Esophagus (tissue), 2 donors: ENCODE data around the gene MSANTD1. TPM values are rescaled to one million over a fixed set of nuclear protein-coding genes. Genes with fewer than 3 reads are reported as not detected.

Source experiments
- H3K27ac ChIP-seq, 2 donors: one replicate each; pipeline ENCODE4 v1.5.1; 2013; ENCODE audit warnings: low read depth in 2 of 2, mild to moderate bottlenecking in 2 of 2, inconsistent platforms in 1 of 2, low read length in 1 of 2, moderate library complexity in 1 of 2
- H3K27me3 ChIP-seq, 2 donors: one replicate each; pipeline ENCODE4 v1.6.1; 2013; ENCODE audit warnings: low read length in 2 of 2, control low read depth in 1 of 2, mild to moderate bottlenecking in 1 of 2; ENCODE audit not compliant: insufficient read depth in 2 of 2, control insufficient read depth in 1 of 2
- H3K36me3 ChIP-seq, 2 donors: one replicate each; pipeline ENCODE4 v1.6.1; 2013; ENCODE audit warnings: low read length in 1 of 2; ENCODE audit not compliant: control insufficient read depth in 2 of 2, insufficient read depth in 2 of 2
- H3K4me1 ChIP-seq, 2 donors: one replicate each; pipeline ENCODE4 v1.6.1; 2013; ENCODE audit warnings: low read length in 1 of 2; ENCODE audit not compliant: control insufficient read depth in 2 of 2, insufficient read depth in 2 of 2
- H3K4me3 ChIP-seq, 2 donors: one replicate each; pipeline ENCODE4 v1.5.1; 2013; ENCODE audit warnings: low read length in 2 of 2, mild to moderate bottlenecking in 2 of 2, low read depth in 1 of 2, moderate library complexity in 1 of 2
- H3K9me3 ChIP-seq, 2 donors: one replicate each; pipeline ENCODE4 v1.6.1; 2013; ENCODE audit warnings: mild to moderate bottlenecking in 2 of 2, low read depth in 1 of 2, low read length in 1 of 2, moderate library complexity in 1 of 2; ENCODE audit not compliant: control insufficient read depth in 2 of 2, insufficient read depth in 1 of 2
- WGBS, 2 donors: extraction: QIAGEN DNeasy Blood & Tissue Kit; methylation state at CpG; one replicate each; pipeline ENCODE4 v1.1.7; 2013; 5-methylcytosine and 5-hydroxymethylcytosine counted together
- polyA plus RNA-seq, 2 donors: library from polyadenylated mRNA; stranded (reverse); fragments of 200-250 nt; gene quantifications; one replicate each; pipeline ENCODE4 v1.2.3, GENCODE V29; 2013
- donor health status: healthy with polysubstance abuse.
- donor health status: Bipolar disorder and iron deficiency.

The MSANTD1 gene
- polyA plus RNA-seq, 2 donors: 0.16 to 0.61 TPM

DNA sequence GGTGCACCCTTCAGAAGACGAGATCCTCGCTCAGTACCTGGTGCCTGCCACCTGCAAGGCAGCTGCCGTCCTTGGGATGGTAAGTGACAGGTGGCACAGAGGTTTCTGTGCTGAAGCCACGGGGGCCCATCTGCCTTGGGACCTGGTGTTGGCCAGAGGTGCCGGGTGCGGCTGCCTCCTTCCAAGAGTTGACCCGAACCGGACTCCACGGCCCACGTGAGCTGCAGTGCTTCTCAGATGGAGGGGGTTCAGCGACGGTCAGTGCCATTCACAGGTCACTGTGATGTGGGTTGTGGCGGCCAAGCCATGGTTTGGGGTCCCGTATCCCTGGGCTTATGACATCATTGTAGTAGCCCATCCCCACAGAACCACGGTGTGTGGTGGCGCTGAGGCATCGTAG lies 19.0 kb upstream of the MSANTD1 start:
- WGBS, 2 donors: 95 to 96% methylated on average over 17 of the region's 17 CpGs
- no peak overlapping the region for H3K4me3 ChIP-seq
- no peaks in the 10 kb centered on the region for H3K4me1 ChIP-seq
- H3K27me3 ChIP-seq: no peaks in the 10 kb centered on the region
- no peak overlapping the region for H3K27ac ChIP-seq
- peaks cover 37 to 73% of the 10 kb centered on the region in 2 donors for H3K36me3 ChIP-seq
- H3K9me3 ChIP-seq: peaks cover 0 to 9% of the 10 kb centered on the region in 2 donors

DNA sequence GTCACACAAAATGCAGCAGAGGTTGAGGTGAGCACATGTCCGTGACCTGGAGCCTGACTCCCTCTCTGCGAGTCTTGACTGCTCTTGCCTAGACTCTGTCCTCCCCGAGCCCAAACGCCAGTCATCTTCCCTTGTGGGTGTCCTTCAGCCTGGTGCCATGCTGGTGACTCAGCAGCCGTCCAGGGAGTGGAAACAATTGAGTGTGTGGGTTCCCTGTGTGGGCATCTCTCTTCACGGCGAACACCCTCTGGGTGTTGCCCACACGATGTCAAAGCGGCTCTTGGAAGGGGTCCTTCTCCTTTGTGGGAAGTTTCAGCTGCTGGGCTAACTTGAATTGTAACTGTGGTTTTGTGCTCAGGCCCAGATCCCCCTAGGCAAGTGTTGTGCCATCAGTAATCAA lies 17.5 kb upstream of the MSANTD1 start:
- Histone ChIP-seq H3K27me3 (no peaks in the 10 kb centered on the region), H3K9me3 (peaks cover 0 to 9% of the 10 kb centered on the region in 2 donors), H3K4me1 (no peaks in the 10 kb centered on the region), H3K27ac (no peak overlapping the region), H3K4me3 (no peak overlapping the region), H3K36me3 (peaks cover 32 to 79% of the 10 kb centered on the region in 2 donors)
- 78 to 83% methylated on average over 9 of the region's 9 CpGs for WGBS, 2 donors

DNA sequence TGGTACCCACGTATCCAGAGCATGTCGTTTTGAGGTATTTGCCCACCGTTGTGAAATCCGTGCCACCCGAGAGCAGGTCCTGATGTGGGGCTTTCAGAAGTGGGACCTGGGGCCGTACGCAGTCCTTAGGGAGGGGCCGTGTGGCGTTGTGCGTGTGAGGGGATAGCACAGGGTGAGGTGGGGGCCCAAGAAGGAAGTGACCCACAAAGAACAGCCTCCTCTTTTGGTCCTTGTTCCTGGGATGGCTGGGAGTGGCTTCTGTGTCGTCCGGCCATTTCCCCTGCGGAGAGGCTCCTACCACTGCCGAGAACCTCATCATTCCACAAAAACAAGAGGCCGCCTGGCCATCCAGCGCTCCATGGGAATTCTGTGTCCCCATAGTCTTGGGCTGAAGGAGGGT lies 17.0 kb upstream of the MSANTD1 start:
- WGBS, 2 donors: 95% methylated on average over 16 of the region's 16 CpGs
- no peak overlapping the region for H3K27ac ChIP-seq
- no peak overlapping the region for H3K4me3 ChIP-seq
- H3K27me3 ChIP-seq: no peaks in the 10 kb centered on the region
- H3K9me3 ChIP-seq: peaks cover 0 to 9% of the 10 kb centered on the region in 2 donors
- H3K36me3 ChIP-seq: peaks cover 32 to 82% of the 10 kb centered on the region in 2 donors
- H3K4me1 ChIP-seq: no peaks in the 10 kb centered on the region

GRCh38 chr4:3232871-3233271 lies 16.1 kb upstream of the MSANTD1 start:
- 88 to 94% methylated on average over 15 of the region's 15 CpGs for WGBS, 2 donors
- Histone ChIP-seq H3K27me3 (no peaks in the 10 kb centered on the region), H3K4me1 (no peaks in the 10 kb centered on the region), H3K9me3 (peaks cover 0 to 9% of the 10 kb centered on the region in 2 donors), H3K27ac (no peak overlapping the region), H3K36me3 (peaks cover 32 to 84% of the 10 kb centered on the region in 2 donors), H3K4me3 (no peak overlapping the region)

DNA sequence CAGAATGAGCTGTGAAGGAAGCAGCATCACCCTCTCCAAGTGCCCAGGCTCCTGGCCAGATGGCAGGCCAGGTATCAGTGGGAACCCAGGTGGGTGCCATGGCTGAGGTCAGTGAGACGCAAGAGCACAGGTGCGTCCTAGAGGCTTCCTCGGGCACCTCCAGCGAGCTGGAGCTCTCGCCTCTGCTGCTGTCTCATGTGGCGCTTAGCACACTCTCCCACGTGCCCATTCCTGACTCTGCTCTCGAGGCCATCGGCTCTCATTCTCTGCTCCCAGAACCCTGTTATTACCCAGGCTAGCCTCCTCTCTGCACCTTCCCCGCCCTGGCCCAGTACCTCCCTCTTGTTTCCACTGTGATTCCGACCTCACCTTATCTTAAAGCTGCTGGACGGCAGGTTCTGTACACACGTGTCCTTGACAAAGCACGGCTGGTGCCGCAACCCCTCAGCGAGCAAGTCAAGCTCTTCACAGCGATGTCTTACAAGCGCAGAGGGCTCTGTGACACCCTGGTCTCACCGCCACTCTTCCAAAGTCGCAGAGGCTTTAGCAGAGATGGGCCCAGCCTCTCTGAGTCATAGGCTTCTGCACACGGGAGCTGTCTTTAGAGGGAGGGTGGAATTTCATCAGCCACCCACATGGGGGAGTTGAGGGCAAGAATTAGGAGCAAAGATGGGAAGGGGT lies 15.4 kb upstream of the MSANTD1 start:
- no peaks in the 10 kb centered on the region for H3K4me1 ChIP-seq
- H3K36me3 ChIP-seq: peaks cover 32 to 78% of the 10 kb centered on the region in 2 donors
- H3K27ac ChIP-seq: no peak overlapping the region
- peaks cover 0 to 9% of the 10 kb centered on the region in 2 donors for H3K9me3 ChIP-seq
- H3K4me3 ChIP-seq: no peak overlapping the region
- no peaks in the 10 kb centered on the region for H3K27me3 ChIP-seq
- WGBS, 2 donors: 81 to 89% methylated on average over 19 to 21 of the region's 21 CpGs

- Histone ChIP-seq H3K36me3 (peaks cover 28 to 77% of the 10 kb centered on the region in 2 donors), H3K27ac (no peak overlapping the region), H3K4me1 (no peaks in the 10 kb centered on the region), H3K9me3 (peaks cover 0 to 3% of the 10 kb centered on the region in 2 donors), H3K4me3 (no peak overlapping the region), H3K27me3 (no peaks in the 10 kb centered on the region)
- 84 to 87% methylated on average over 22 to 23 of the region's 23 CpGs for WGBS, 2 donors
Measured at GRCh38 chr4:3234171-3235029, 14.6 kb upstream of the MSANTD1 start.

DNA sequence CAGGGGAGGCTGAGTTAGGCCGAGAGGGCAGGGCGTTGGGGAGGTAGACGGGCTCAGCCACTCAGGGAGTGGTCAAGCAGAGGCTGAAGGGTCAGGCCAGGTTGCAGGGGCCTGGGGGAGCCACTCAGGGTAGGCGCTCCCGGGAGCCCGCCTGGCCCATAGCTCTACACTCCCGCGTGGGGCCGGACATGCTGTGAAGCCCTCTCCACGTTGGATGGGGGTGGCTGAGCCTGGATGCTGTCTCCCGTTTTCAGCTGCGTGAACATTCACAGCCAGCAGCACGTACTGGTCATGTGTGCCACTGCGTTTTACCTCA lies 14.0 kb upstream of the MSANTD1 start:
- peaks cover 26 to 77% of the 10 kb centered on the region in 2 donors for H3K36me3 ChIP-seq
- WGBS, 2 donors: 91 to 93% methylated on average over 14 of the region's 14 CpGs
- H3K9me3 ChIP-seq: no peaks in the 10 kb centered on the region
- H3K27ac ChIP-seq: no peak overlapping the region
- no peaks in the 10 kb centered on the region for H3K27me3 ChIP-seq
- H3K4me1 ChIP-seq: no peaks in the 10 kb centered on the region
- H3K4me3 ChIP-seq: no peak overlapping the region

DNA sequence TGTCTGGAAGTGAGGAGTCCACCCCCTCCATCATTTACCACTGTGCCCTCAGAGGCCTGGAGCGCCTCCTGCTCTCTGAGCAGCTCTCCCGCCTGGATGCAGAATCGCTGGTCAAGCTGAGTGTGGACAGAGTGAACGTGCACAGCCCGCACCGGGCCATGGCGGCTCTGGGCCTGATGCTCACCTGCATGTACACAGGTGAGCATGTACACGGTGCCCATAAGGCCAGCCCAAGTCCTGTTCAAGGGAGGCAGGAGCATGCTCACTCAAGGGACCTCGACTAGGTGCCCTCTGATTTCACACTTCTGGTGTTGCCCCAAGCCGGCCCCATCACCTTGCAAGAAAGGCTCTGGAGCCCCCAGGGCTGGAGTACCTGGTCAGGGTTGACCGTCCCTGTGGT lies 13.4 kb upstream of the MSANTD1 start:
- Histone ChIP-seq H3K4me3 (no peak overlapping the region), H3K27ac (no peak overlapping the region), H3K4me1 (no peaks in the 10 kb centered on the region), H3K9me3 (no peaks in the 10 kb centered on the region), H3K27me3 (no peaks in the 10 kb centered on the region), H3K36me3 (peaks cover 32 to 77% of the 10 kb centered on the region in 2 donors)
- WGBS, 2 donors: 90 to 94% methylated on average over 11 of the region's 11 CpGs

DNA sequence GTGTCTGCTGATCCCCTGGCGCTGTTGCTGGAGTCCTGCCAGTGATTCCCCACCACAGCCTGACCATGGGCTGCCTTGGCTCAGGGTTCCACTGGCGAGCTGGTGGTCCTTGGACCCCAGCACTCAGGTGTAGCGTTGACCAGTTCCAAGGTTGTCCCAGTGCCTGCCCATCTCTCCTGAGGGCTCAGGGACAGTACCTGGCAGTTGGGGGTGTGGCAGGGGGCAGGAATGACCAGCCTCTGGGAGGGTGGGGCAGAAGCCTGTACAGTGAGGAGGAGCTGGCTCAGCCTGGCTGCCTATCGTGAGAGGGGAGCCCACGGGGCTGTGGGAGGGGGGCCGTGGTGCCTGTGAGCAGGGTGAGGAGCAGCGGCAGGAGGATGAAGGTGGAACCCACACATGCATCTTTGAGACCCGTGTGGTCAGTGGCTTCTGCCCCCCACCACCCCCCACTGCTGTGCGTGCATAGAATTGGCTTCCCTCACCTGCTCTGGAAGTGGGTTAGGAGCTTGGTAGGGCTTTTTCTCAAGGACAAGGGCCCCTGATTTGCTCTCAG lies 12.6 kb upstream of the MSANTD1 start:
- no peak overlapping the region for H3K27ac ChIP-seq
- H3K4me1 ChIP-seq: no peaks in the 10 kb centered on the region
- H3K27me3 ChIP-seq: no peaks in the 10 kb centered on the region
- H3K4me3 ChIP-seq: no peak overlapping the region
- H3K9me3 ChIP-seq: no peaks in the 10 kb centered on the region
- H3K36me3 ChIP-seq: peaks cover 30 to 77% of the 10 kb centered on the region in 2 donors
- 83 to 85% methylated on average over 9 of the region's 9 CpGs for whole genome bisulfite sequencing, 2 donors
